Keratinocyte (primary cell): ENCODE data around the gene SYT1. TPM values are rescaled to one million over a fixed set of nuclear protein-coding genes. Genes with fewer than 3 reads are reported as not detected.

Experiments
- DNase-seq: peaks from one replicate; pipeline ENCODE4 v3.0.0-alpha.2; 2011; ENCODE audit warnings: low read depth, missing footprints, low spot score
- FAIRE-seq: peaks from 2 replicates; lab custom pipeline; 2011; peaks lifted over from hg19 to GRCh38; lab: Jason Lieb, UNC
- H2AFZ ChIP-seq: 2 replicates; pipeline ENCODE4 v1.6.0; 2012; ENCODE audit warnings: low read length, control low read depth, inconsistent platforms; ENCODE audit not compliant: control insufficient read depth
- H3K27ac ChIP-seq: 2 replicates; pipeline ENCODE4 v1.5.1; 2011; ENCODE audit warnings: low read length; ENCODE audit not compliant: control insufficient read depth, insufficient read depth
- H3K27me3 ChIP-seq: 3 replicates; pipeline ENCODE4 v1.6.0; 2011; ENCODE audit warnings: low read length; ENCODE audit not compliant: control insufficient read depth, insufficient read depth; ENCODE audit errors: extremely low read depth
- H3K36me3 ChIP-seq, 2 experiments: 2 replicates in 1 of 2; 3 replicates in 1 of 2; pipeline ENCODE4 v1.5.1; 2011; ENCODE audit warnings: low read length in 2 of 2, mild to moderate bottlenecking in 1 of 2; ENCODE audit not compliant: control insufficient read depth in 2 of 2, insufficient read depth in 2 of 2; ENCODE audit errors: extremely low read depth in 1 of 2
- H3K4me1 ChIP-seq: 3 replicates; pipeline ENCODE4 v1.5.1; 2011; ENCODE audit warnings: low read length; ENCODE audit not compliant: control insufficient read depth, insufficient read depth; ENCODE audit errors: extremely low read depth
- H3K4me2 ChIP-seq: 3 replicates; pipeline ENCODE4 v1.6.0; 2011; ENCODE audit warnings: low read depth, low read length; ENCODE audit not compliant: control insufficient read depth, insufficient read depth; ENCODE audit errors: extremely low read depth
- H3K4me3 ChIP-seq, 3 experiments: fragments of 200-600 bp in 1 of 3; sonication (generic) in 1 of 3; 2 replicates in 2 of 3; 3 replicates in 1 of 3; pipeline ENCODE4 v1.5.1; 2011 to 2016; ENCODE audit warnings: low read length in 3 of 3, mild to moderate bottlenecking in 3 of 3, control low read depth in 2 of 3, inconsistent platforms in 1 of 3, low read depth in 1 of 3, mixed read lengths in 1 of 3, mixed run types in 1 of 3, moderate library complexity in 1 of 3; ENCODE audit not compliant: control insufficient read depth in 2 of 3, insufficient read depth in 2 of 3; ENCODE audit errors: extremely low read depth in 1 of 3
- H3K79me2 ChIP-seq: 2 replicates; pipeline ENCODE4 v1.6.0; 2012; ENCODE audit warnings: low read length; ENCODE audit not compliant: control insufficient read depth, insufficient read depth
- H3K9ac ChIP-seq: 3 replicates; pipeline ENCODE4 v1.6.0; 2011; ENCODE audit warnings: low read length; ENCODE audit not compliant: control insufficient read depth, insufficient read depth; ENCODE audit errors: extremely low read depth
- H3K9me1 ChIP-seq: 3 replicates; pipeline ENCODE4 v1.6.0; 2011; ENCODE audit warnings: low read length; ENCODE audit not compliant: control insufficient read depth, insufficient read depth; ENCODE audit errors: extremely low read depth
- H3K9me3 ChIP-seq: 2 replicates; pipeline ENCODE4 v1.5.1; 2012; ENCODE audit warnings: low read depth, low read length; ENCODE audit not compliant: control insufficient read depth
- H4K20me1 ChIP-seq: 3 replicates; pipeline ENCODE4 v1.6.0; 2011; ENCODE audit warnings: low read length; ENCODE audit not compliant: control insufficient read depth, insufficient read depth; ENCODE audit errors: extremely low read depth
- CTCF ChIP-seq, 3 experiments: IDR thresholded peaks in 1 of 3; conservative IDR thresholded peaks in 1 of 3; optimal IDR thresholded peaks in 1 of 3; 2 replicates in 2 of 3; 3 replicates in 1 of 3; pipeline versions ENCODE3 to v1.5.1; 2011; ENCODE audit warnings: low read length in 3 of 3, mild to moderate bottlenecking in 3 of 3, moderate library complexity in 2 of 3, control low read depth in 1 of 3, inconsistent platforms in 1 of 3; ENCODE audit not compliant: insufficient read depth in 2 of 3; ENCODE audit errors: extremely low read depth in 1 of 3
- EZH2 ChIP-seq: IDR thresholded peaks from one replicate; pipeline ENCODE4 v1.6.1; 2012; ENCODE audit warnings: inconsistent platforms, mild to moderate bottlenecking, low read length, moderate library complexity
- dilution Hi-C: fragments of 300-500 bp; cut with MboI; formaldehyde crosslinking; loops from one replicate; pipeline ENCODE4 v1.7.0; 2020; ENCODE audit warnings: low sequenced_read_pairs; ENCODE audit not compliant: extremely low pct_ligation_motif_present
- polyA plus RNA-seq, 5 experiments: library from polyadenylated mRNA; depleted of rRNA in 3 of 5; stranded (reverse) in 3 of 5; stranded (forward) in 1 of 5; unstranded in 1 of 5; fragments of >200 nt; gene quantifications; 1 replicate in 1 of 5; 2 replicates in 3 of 5; 3 replicates in 1 of 5; pipeline versions ENCODE4 v1.2.1 to v1.2.3, GENCODE V29; 2011 to 2012; ENCODE audit warnings: missing spikeins in 2 of 5, low read depth in 1 of 5, low replicate concordance in 1 of 5

Gene SYT1
- polyA plus RNA-seq, 1 donor (not counting 4 experiments of a cell fraction or from before 2014, with no cell fraction given), result 6.1 TPM

GRCh38 chr12:78881685-78882084 is 17.1 kb downstream of the SYT1 start:
- no peak overlapping the region for H3K27ac ChIP-seq
- dilution Hi-C loops, result no loop called here
- no peak overlapping the region for H3K4me3 ChIP-seq
- no peaks in the 10 kb centered on the region for H3K79me2 ChIP-seq
- no peak overlapping the region for H2AFZ ChIP-seq
- no peaks in the 10 kb centered on the region for H3K4me1 ChIP-seq
- H3K9me3 ChIP-seq, result no peaks in the 10 kb centered on the region
- H3K36me3 ChIP-seq, result no peaks in the 10 kb centered on the region
- no peaks in the 10 kb centered on the region for H3K9me1 ChIP-seq
- H3K27me3 ChIP-seq, result no peaks in the 10 kb centered on the region
- H3K9ac ChIP-seq, result no peak overlapping the region
- no peak for FAIRE-seq
- DNase-seq, result no peak
- H4K20me1 ChIP-seq, result no peaks in the 10 kb centered on the region
- TF ChIP-seq CTCF (optimal IDR thresholded peaks at IDR 0.05 in 1 of 3, IDR thresholded peaks at IDR 0.05 in 1 of 3, conservative IDR thresholded peaks at IDR 0.05 in 1 of 3; ENCODE audit: extremely low read depth in 1 of 3, insufficient read depth in 2 of 3, low read length in 3 of 3) (no peak), EZH2 (no peak)
- no peak overlapping the region for H3K4me2 ChIP-seq

- H4K20me1 ChIP-seq, result no peaks in the 10 kb centered on the region
- H3K4me1 ChIP-seq, result peaks cover 2% of the 10 kb centered on the region
- H3K4me2 ChIP-seq, result no peak overlapping the region
- H3K36me3 ChIP-seq, result no peaks in the 10 kb centered on the region
- H3K9ac ChIP-seq, result no peak overlapping the region
- dilution Hi-C loops, result no loop called here
- no peak overlapping the region for H3K27ac ChIP-seq
- H2AFZ ChIP-seq, result no peak overlapping the region
- H3K9me3 ChIP-seq, result no peaks in the 10 kb centered on the region
- FAIRE-seq, result no peak
- H3K79me2 ChIP-seq, result no peaks in the 10 kb centered on the region
- no peak for TF ChIP-seq EZH2
- TF ChIP-seq CTCF (optimal IDR thresholded peaks at IDR 0.05 in 1 of 3, IDR thresholded peaks at IDR 0.05 in 1 of 3, conservative IDR thresholded peaks at IDR 0.05 in 1 of 3; ENCODE audit: extremely low read depth in 1 of 3, insufficient read depth in 2 of 3, low read length in 3 of 3), result no peak
- H3K27me3 ChIP-seq, result no peaks in the 10 kb centered on the region
- no peak overlapping the region for H3K4me3 ChIP-seq
- no peaks in the 10 kb centered on the region for H3K9me1 ChIP-seq
- no peak for DNase-seq
These were observed 20.9 kb downstream of the SYT1 start for GRCh38 chr12:78885466-78885865.
